Prostate gland (tissue), 2 donors: Measurements from ENCODE around the gene NCOA5.

Experiments used
- CTCF ChIP-seq, 4 experiments: fragments of 200-600 bp in 2 of 4; fragments of 450-650 bp in 2 of 4; sonication (generic) in 2 of 4; IDR thresholded peaks; 1 replicate in 3 of 4; 2 replicates in 1 of 4; pipeline ENCODE4 v1.5.1; 2016 to 2019; ENCODE audit warnings: antibody characterized with exemption in 4 of 4, mild to moderate bottlenecking in 2 of 4, moderate library complexity in 2 of 4
- POLR2A ChIP-seq: fragments of 450-650 bp; IDR thresholded peaks from one replicate; pipeline ENCODE4 v1.6.1; 2016; ENCODE audit warnings: antibody characterized with exemption, mild to moderate bottlenecking
- POLR2AphosphoS5 ChIP-seq: sonication (generic); formaldehyde crosslinking; IDR thresholded peaks from one replicate; pipeline ENCODE4 v1.6.1; 2017; ENCODE audit warnings: antibody characterized with exemption

- no peak for TF ChIP-seq CTCF (IDR thresholded peaks at IDR 0.05)
- TF ChIP-seq POLR2A: no peak
- TF ChIP-seq POLR2AphosphoS5: no peak
Observed at GRCh38 chr20:46121184-46121930, 31.6 kb upstream of the NCOA5 start.
